Diencephalon (tissue), 1 donor: ENCODE results near the gene MMRN2. TPM values are rescaled to one million over a fixed set of nuclear protein-coding genes. Genes with fewer than 3 reads are reported as not detected.

Experiments
- small RNA-seq: library from RNA; depleted of rRNA; stranded (forward); fragments of <200 nt; gene quantifications from one replicate; pipeline ENCODE3, GENCODE V24; 2014
- total RNA-seq: library from RNA; depleted of rRNA; stranded (reverse); fragments of >200 nt; gene quantifications from one replicate; pipeline ENCODE4 v1.2.3, GENCODE V29; 2014

The MMRN2 gene, protein sequence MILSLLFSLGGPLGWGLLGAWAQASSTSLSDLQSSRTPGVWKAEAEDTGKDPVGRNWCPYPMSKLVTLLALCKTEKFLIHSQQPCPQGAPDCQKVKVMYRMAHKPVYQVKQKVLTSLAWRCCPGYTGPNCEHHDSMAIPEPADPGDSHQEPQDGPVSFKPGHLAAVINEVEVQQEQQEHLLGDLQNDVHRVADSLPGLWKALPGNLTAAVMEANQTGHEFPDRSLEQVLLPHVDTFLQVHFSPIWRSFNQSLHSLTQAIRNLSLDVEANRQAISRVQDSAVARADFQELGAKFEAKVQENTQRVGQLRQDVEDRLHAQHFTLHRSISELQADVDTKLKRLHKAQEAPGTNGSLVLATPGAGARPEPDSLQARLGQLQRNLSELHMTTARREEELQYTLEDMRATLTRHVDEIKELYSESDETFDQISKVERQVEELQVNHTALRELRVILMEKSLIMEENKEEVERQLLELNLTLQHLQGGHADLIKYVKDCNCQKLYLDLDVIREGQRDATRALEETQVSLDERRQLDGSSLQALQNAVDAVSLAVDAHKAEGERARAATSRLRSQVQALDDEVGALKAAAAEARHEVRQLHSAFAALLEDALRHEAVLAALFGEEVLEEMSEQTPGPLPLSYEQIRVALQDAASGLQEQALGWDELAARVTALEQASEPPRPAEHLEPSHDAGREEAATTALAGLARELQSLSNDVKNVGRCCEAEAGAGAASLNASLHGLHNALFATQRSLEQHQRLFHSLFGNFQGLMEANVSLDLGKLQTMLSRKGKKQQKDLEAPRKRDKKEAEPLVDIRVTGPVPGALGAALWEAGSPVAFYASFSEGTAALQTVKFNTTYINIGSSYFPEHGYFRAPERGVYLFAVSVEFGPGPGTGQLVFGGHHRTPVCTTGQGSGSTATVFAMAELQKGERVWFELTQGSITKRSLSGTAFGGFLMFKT
- 5.1 TPM for total RNA-seq

DNA sequence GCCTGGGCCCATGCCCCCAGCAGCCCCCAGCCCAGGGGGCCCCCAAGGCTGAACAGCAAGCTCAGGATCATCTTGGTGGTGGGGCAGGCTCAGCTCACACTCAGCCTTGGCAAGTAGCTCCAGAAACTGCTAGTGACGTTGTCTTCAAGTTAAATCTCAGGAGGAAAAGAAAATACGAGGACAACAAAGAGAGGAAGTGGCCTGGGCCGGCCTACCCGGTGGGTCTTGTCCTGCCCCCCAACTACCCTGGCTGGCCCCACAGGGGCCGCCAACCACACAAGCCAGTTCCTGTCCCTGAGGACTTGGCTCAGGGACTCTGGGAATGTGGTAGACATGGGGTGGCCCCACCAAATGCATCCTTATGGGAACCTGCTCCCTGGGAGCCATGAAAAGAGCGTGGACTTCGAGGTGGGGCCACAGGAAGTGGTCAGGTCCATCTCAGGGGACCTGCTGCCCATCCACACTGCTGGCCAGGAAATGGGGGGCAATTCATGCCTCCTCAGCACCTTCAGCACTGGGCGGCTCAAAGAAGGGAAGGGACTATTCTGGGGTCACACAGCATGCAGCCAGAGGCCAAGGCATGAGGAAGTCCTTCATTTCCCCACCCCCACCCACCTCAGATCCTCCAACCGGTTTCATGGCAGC lies at the start of gene MMRN2:
Gene MMRN2, minus strand, starts transcription at position 145 of the 645 bp plus-strand sequence. Its CDS starts 74 bp downstream, at position 71.

DNA sequence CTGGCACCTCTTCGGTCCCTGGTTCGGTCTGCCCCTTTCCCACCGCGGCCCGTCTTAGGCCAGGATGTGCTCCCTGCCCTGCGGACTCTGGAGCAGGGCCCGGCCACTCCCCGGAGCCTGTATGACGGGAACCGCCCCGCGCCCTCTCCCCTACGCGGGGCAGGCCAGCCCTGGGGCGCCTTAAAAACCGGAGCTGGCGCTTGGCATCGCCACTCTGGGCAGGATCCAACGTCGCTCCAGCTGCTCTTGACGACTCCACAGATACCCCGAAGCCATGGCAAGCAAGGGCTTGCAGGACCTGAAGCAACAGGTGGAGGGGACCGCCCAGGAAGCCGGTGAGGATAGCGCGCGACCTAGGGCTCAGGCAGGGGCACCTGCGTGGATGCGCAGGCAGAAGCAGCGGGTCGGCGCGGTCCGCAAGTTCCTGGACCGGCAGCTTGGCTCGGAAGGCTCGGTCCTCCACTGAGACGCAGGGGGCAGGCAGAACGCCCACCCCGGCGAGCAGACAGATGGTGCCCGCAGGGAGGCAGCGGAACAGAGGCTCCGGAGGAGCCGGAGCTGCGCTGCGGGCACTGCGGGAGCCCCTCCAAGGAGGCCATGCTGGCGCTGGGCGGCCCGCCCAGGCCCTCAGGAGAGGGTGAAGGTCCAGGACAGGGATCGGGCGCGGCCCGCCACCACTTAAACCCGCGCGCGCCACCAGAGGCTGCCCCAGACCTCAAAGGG lies 11.0 kb upstream of the MMRN2 start, which contains the start of gene ADIRF:
Gene ADIRF, plus strand, starts transcription at position 212 of the 723 bp plus-strand sequence. Its CDS starts 63 bp downstream, at position 275.

DNA sequence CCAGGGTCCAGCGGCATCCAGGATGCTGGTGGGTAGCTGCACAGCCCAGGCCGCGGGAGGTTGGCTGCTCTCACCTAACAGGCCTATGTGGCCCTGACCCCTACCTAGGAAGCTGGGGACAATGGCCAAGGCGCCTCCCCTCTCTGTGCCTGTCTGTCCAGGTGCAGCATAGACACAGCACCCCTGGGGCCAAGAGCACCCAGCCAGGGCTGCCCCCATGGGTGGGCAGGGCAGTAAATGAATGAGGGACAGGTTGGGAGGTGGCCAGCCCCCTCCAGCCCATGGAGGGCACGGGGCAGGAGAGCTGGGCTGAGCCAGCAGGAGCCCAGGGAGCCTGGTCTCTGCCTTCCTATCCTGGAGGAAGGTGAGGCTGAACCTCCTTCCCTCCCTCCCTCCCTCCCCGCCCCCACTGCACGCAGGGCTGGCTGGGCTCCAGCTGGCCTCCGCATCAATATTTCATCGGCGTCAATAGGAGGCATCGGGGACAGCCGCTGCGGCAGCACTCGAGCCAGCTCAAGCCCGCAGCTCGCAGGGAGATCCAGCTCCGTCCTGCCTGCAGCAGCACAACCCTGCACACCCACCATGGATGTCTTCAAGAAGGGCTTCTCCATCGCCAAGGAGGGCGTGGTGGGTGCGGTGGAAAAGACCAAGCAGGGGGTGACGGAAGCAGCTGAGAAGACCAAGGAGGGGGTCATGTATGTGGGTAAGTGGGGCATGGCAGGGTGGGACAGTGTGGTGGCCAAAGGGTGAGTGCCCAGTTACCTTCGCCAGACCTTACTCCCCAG lies 893 bp upstream of the MMRN2 start, which contains the start of gene SNCG:
Gene SNCG, plus strand, starts transcription at position 484 of the 785 bp plus-strand sequence. Its CDS starts 99 bp downstream, at position 583.

Small RNAs within 50 kb of the gene (small RNA-seq; reads per million reads assigned to genes)
- gene BMS1P3 (not detected), gene RNU1-19P (0.18 reads per million)

Other genes with a start within 250 kb of the MMRN2 start
- gene BMPR1A, start 201.0 kb downstream of the MMRN2 start, total RNA-seq, result 48.0 TPM
- gene SNCG, start 984 bp upstream of the MMRN2 start, total RNA-seq, result 29.1 TPM
- gene ADIRF, start 10.9 kb upstream of the MMRN2 start, total RNA-seq, result 4.8 TPM
- gene FAM25A, start 62.7 kb upstream of the MMRN2 start, total RNA-seq, result not detected
- gene GLUD1, start 137.2 kb upstream of the MMRN2 start, total RNA-seq, result 407 TPM
- 36.9 TPM for gene SHLD2, start 137.6 kb upstream of the MMRN2 start, total RNA-seq